ENCODE data around the gene LHFPL3. TPM values are rescaled to one million over a fixed set of nuclear protein-coding genes. Genes with fewer than 3 reads are reported as not detected.

The LHFPL3 gene
- total RNA-seq, 1 experiment from 2014 or later, result not detected

DNA sequence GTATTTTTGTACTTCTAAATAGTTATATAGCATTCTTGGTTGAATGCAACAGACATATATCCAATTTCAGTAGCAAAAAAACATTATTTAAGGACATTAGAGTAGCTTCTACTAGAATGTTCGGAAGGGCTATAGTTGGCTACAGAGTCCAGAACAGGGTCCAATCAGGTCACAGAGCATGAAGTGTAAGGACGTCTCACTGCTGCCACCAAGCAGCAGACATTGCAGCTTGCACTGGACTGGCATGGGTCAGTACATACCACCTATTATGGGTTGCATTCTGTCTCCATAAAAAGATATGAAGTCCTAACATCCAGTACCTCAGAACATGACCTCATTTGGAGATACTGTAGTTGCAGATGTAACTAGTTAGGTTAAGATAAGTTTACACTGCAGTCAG lies 87.3 kb downstream of the LHFPL3 start:
- ChIA-PET CTCF (no interaction called here), POLR2A (no interaction called here), RAD21 (ENCODE audit: low non-redundant PET in 1 of 2, low total read pairs in 2 of 2, uncharacterized antibody in 2 of 2, unreplicated experiment in 2 of 2) (no interaction called here)
- ATAC-seq (peak; percentile 79), DNase-seq (ENCODE audit: low read depth, low spot score) (no peak)
- no peaks in the 10 kb centered on the region for H3K9me3 ChIP-seq (ENCODE audit: control insufficient read depth in 1 of 2, insufficient read depth in 1 of 2, low read depth in 1 of 2, low read length in 2 of 2)
- H3K36me3 ChIP-seq (ENCODE audit: control insufficient read depth in 1 of 2, insufficient read depth in 2 of 2, low read length in 2 of 2), result no peaks in the 10 kb centered on the region
- no peaks in the 10 kb centered on the region for H3K9me2 ChIP-seq (ENCODE audit: insufficient read depth)
- no peaks in the 10 kb centered on the region for H4K20me1 ChIP-seq (ENCODE audit: insufficient read depth)
- no peak overlapping the region for H2AFZ ChIP-seq (ENCODE audit: low read depth, low read length, poor library complexity, severe bottlenecking)
- no peak overlapping the region for H3K4me3 ChIP-seq (replicated peaks in 1 of 2; ENCODE audit: low read depth in 1 of 2, low read length in 2 of 2)
- H3K4me2 ChIP-seq (ENCODE audit: low read length), result no peak overlapping the region
- no peak overlapping the region for H3K9ac ChIP-seq (ENCODE audit: low read length)
- no peak overlapping the region for H3K27ac ChIP-seq (ENCODE audit: low read depth, low read length)
- no peaks in the 10 kb centered on the region for H3K4me1 ChIP-seq (ENCODE audit: control insufficient read depth in 1 of 2, insufficient read depth in 2 of 2, low read length in 2 of 2)
- intact Hi-C loops (cut with micrococcal nuclease), result no loop called here
- TF ChIP-seq ZBTB33 (IDR thresholded peaks at IDR 0.05; ENCODE audit: extremely low read depth, insufficient replicate concordance, low read length) (no peak), JUND (IDR thresholded peaks at IDR 0.05) (no peak), RAD21 (IDR thresholded peaks at IDR 0.05; ENCODE audit: low read depth) (peak; percentile 28; the same call in 1 of the 2 replicates), FOSL1 (IDR thresholded peaks at IDR 0.05; ENCODE audit: low read depth) (no peak), REST (IDR thresholded peaks at IDR 0.05; ENCODE audit: low read depth) (no peak), SRF (IDR thresholded peaks at IDR 0.05; ENCODE audit: low read depth) (no peak), ZNF274 (IDR thresholded peaks at IDR 0.05; ENCODE audit: low read depth, low read length) (no peak)
- TF ChIP-seq, protein P1, sequence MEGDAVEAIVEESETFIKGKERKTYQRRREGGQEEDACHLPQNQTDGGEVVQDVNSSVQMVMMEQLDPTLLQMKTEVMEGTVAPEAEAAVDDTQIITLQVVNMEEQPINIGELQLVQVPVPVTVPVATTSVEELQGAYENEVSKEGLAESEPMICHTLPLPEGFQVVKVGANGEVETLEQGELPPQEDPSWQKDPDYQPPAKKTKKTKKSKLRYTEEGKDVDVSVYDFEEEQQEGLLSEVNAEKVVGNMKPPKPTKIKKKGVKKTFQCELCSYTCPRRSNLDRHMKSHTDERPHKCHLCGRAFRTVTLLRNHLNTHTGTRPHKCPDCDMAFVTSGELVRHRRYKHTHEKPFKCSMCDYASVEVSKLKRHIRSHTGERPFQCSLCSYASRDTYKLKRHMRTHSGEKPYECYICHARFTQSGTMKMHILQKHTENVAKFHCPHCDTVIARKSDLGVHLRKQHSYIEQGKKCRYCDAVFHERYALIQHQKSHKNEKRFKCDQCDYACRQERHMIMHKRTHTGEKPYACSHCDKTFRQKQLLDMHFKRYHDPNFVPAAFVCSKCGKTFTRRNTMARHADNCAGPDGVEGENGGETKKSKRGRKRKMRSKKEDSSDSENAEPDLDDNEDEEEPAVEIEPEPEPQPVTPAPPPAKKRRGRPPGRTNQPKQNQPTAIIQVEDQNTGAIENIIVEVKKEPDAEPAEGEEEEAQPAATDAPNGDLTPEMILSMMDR (IDR thresholded peaks at IDR 0.05 in 2 of 3, conservative IDR thresholded peaks at IDR 0.05 in 1 of 3; ENCODE audit: borderline replicate concordance in 1 of 3, insufficient read depth in 1 of 3, low read depth in 2 of 3, low read length in 2 of 3), result peak; percentile 11 to 16 (median 12); a peak in 1 of 6 replicates
- peaks cover 28% of the 10 kb centered on the region for H3K27me3 ChIP-seq (ENCODE audit: insufficient read depth, low read length)
- no TSS peak for BruUV-seq (replicated peaks)
- no peaks in the 10 kb centered on the region for H3K79me2 ChIP-seq (ENCODE audit: insufficient read depth, low read length)
